Mesenchymal stem cell (in vitro differentiated cells and primary cell): Measurements from ENCODE around the gene GRK2.
A peak's percentile ranks its signal among the peaks of the same experiment; 100 is the strongest.

Experiments
- DNase-seq: peaks from one replicate; pipeline ENCODE4 v3.0.0-alpha.2; 2013
- H2AFZ ChIP-seq: one replicate; pipeline ENCODE4 v1.6.1; 2013; ENCODE audit warnings: low read depth, mild to moderate bottlenecking, control low read depth, inconsistent platforms, low read length, moderate library complexity
- H2AK5ac ChIP-seq: 2 replicates; pipeline ENCODE4 v1.6.1; 2013; ENCODE audit warnings: low read length, moderate library complexity, mild to moderate bottlenecking, inconsistent platforms; ENCODE audit not compliant: severe bottlenecking
- H2BK120ac ChIP-seq: one replicate; pipeline ENCODE4 v1.6.1; 2013; ENCODE audit warnings: low read depth, mild to moderate bottlenecking, inconsistent platforms, low read length, moderate library complexity
- H2BK12ac ChIP-seq, 2 experiments: one replicate each; pipeline ENCODE4 v1.6.1; 2013; ENCODE audit warnings: inconsistent platforms in 2 of 2, low read length in 2 of 2, mild to moderate bottlenecking in 2 of 2, moderate library complexity in 2 of 2, control low read depth in 1 of 2
- H2BK15ac ChIP-seq: one replicate; pipeline ENCODE4 v1.6.1; 2013; ENCODE audit warnings: mild to moderate bottlenecking, low read depth, inconsistent platforms; ENCODE audit not compliant: poor library complexity, severe bottlenecking
- H2BK5ac ChIP-seq: 2 replicates; pipeline ENCODE4 v1.6.1; 2013; ENCODE audit warnings: low read depth, mild to moderate bottlenecking, low read length, control low read depth, inconsistent platforms; ENCODE audit not compliant: poor library complexity, severe bottlenecking
- H3K14ac ChIP-seq, 2 experiments: one replicate each; pipeline ENCODE4 v1.6.1; 2013; ENCODE audit warnings: inconsistent platforms in 2 of 2, low read length in 2 of 2, control low read depth in 1 of 2, mild to moderate bottlenecking in 1 of 2, moderate library complexity in 1 of 2
- H3K18ac ChIP-seq, 2 experiments: one replicate each; pipeline ENCODE4 v1.6.1; 2013; ENCODE audit warnings: inconsistent platforms in 2 of 2, low read length in 2 of 2, control low read depth in 1 of 2, low read depth in 1 of 2, mild to moderate bottlenecking in 1 of 2
- H3K23ac ChIP-seq, 2 experiments: one replicate each; pipeline ENCODE4 v1.6.1; 2013; ENCODE audit warnings: inconsistent platforms in 2 of 2, low read length in 2 of 2, mild to moderate bottlenecking in 2 of 2, moderate library complexity in 2 of 2, control low read depth in 1 of 2
- H3K27ac ChIP-seq: 2 replicates; pipeline ENCODE4 v1.5.1; 2013; ENCODE audit warnings: mild to moderate bottlenecking, moderate library complexity, low read length, control low read depth, inconsistent platforms; ENCODE audit not compliant: poor library complexity, severe bottlenecking
- H3K27me3 ChIP-seq, 2 experiments: 2 replicates each; pipeline versions ENCODE4 v1.6.1 to v1.7.0; 2013; ENCODE audit warnings: low read length in 2 of 2, mild to moderate bottlenecking in 2 of 2, moderate library complexity in 2 of 2, control low read depth in 1 of 2, inconsistent platforms in 1 of 2; ENCODE audit not compliant: control insufficient read depth in 1 of 2, insufficient read depth in 1 of 2
- H3K36me3 ChIP-seq, 2 experiments: 2 replicates each; pipeline versions ENCODE4 v1.6.1 to v1.7.0; 2013; ENCODE audit warnings: low read length in 2 of 2, control low read depth in 1 of 2, inconsistent platforms in 1 of 2, low read depth in 1 of 2, mild to moderate bottlenecking in 1 of 2; ENCODE audit not compliant: insufficient read depth in 2 of 2, control insufficient read depth in 1 of 2
- H3K4ac ChIP-seq, 2 experiments: one replicate each; pipeline ENCODE4 v1.6.1; 2013; ENCODE audit warnings: inconsistent platforms in 2 of 2, low read length in 2 of 2, mild to moderate bottlenecking in 2 of 2, moderate library complexity in 2 of 2, control low read depth in 1 of 2, low read depth in 1 of 2
- H3K4me1 ChIP-seq: 2 replicates; pipeline ENCODE4 v1.6.1; 2013; ENCODE audit warnings: low read depth, low read length, control low read depth; ENCODE audit not compliant: control insufficient read depth, insufficient read depth
- H3K4me2 ChIP-seq: 2 replicates; pipeline ENCODE4 v1.6.1; 2013; ENCODE audit warnings: low read length, mild to moderate bottlenecking, inconsistent platforms; ENCODE audit not compliant: poor library complexity, severe bottlenecking
- H3K4me3 ChIP-seq, 2 experiments: 2 replicates each; pipeline versions ENCODE4 v1.5.1 to v1.7.0; 2013; ENCODE audit warnings: low read length in 2 of 2, mild to moderate bottlenecking in 2 of 2, control low read depth in 1 of 2, low read depth in 1 of 2; ENCODE audit not compliant: insufficient read depth in 1 of 2
- H3K79me1 ChIP-seq: replicated peaks from 2 replicates; pipeline ENCODE4 v1.6.1; 2013; ENCODE audit warnings: mild to moderate bottlenecking, control low read depth, low read length, inconsistent platforms; ENCODE audit not compliant: poor library complexity, severe bottlenecking
- H3K9ac ChIP-seq: 2 replicates; pipeline ENCODE4 v1.7.0; 2013; ENCODE audit warnings: mild to moderate bottlenecking, low read length, moderate library complexity
- H3K9me3 ChIP-seq: 2 replicates; pipeline ENCODE4 v1.7.0; 2013; ENCODE audit warnings: mild to moderate bottlenecking, low read length; ENCODE audit not compliant: control insufficient read depth
- H4K8ac ChIP-seq: one replicate; pipeline ENCODE4 v1.6.1; 2013; ENCODE audit warnings: inconsistent platforms, mild to moderate bottlenecking, low read length, moderate library complexity
- H4K91ac ChIP-seq: one replicate; pipeline ENCODE4 v1.6.1; 2013; ENCODE audit warnings: mild to moderate bottlenecking, low read length, inconsistent platforms
- WGBS: methylation state at CpG from one replicate; pipeline ENCODE4 v1.1.7; 2013; ENCODE audit warnings: mixed read lengths; 5-methylcytosine and 5-hydroxymethylcytosine counted together

Gene GRK2

DNA sequence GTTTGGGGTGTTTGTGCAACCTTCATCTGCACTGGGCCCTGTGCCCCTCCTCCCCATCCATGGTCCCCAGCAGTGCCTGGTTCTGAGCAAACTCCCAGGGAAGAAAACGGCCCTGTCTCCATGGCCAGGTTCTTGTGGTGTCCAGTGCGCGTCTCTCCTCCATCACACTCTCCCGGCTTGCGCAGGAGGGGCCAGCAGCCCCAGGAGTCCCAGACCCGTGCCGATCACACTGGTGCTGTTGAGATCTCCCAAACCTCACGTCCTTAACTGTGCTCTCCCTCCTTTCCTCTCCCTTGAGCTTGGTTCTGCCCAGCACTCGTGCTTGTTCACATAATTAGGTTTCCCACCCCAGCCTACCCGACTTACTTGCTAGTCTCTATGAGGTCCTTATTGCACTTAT is 10.9 kb upstream of the GRK2 start:
- WGBS = 95% methylated on average over 10 of the region's 10 CpGs
- no peaks in the 10 kb centered on the region for H3K27me3 ChIP-seq
- H2AFZ ChIP-seq = no peak overlapping the region
- H2BK120ac ChIP-seq = no peak overlapping the region
- H3K9me3 ChIP-seq = no peaks in the 10 kb centered on the region
- no peak overlapping the region for H3K4me3 ChIP-seq
- no peak overlapping the region for H2AK5ac ChIP-seq
- H3K4ac ChIP-seq = no peak overlapping the region
- no peak overlapping the region for H3K27ac ChIP-seq
- no peak overlapping the region for H2BK5ac ChIP-seq
- DNase-seq = no peak
- H3K79me1 ChIP-seq = peaks cover 33% of the 10 kb centered on the region
- H3K4me1 ChIP-seq = no peaks in the 10 kb centered on the region
- H3K4me2 ChIP-seq = no peak overlapping the region
- H3K36me3 ChIP-seq = peaks cover 61 to 73% of the 10 kb centered on the region in 2 experiments
- H2BK12ac ChIP-seq = no peak overlapping the region
- no peak overlapping the region for H3K18ac ChIP-seq
- H4K91ac ChIP-seq = no peak overlapping the region
- no peak overlapping the region for H3K23ac ChIP-seq
- no peak overlapping the region for H3K9ac ChIP-seq
- peak overlapping the region; percentile 3 for H2BK15ac ChIP-seq
- H4K8ac ChIP-seq = no peak overlapping the region
- no peak overlapping the region for H3K14ac ChIP-seq

- Histone ChIP-seq H2AFZ (no peak overlapping the region), H3K79me1 (peaks cover 29% of the 10 kb centered on the region), H2BK12ac (no peak overlapping the region), H2BK120ac (no peak overlapping the region), H3K23ac (no peak overlapping the region), H3K4me1 (no peaks in the 10 kb centered on the region), H3K27me3 (no peaks in the 10 kb centered on the region), H3K4me3 (no peak overlapping the region), H3K4me2 (no peak overlapping the region), H2BK15ac (no peak overlapping the region), H3K18ac (no peak overlapping the region), H3K36me3 (peaks cover 56 to 68% of the 10 kb centered on the region in 2 experiments), H2BK5ac (no peak overlapping the region), H3K4ac (no peak overlapping the region), H3K9me3 (no peaks in the 10 kb centered on the region), H4K8ac (no peak overlapping the region), H2AK5ac (no peak overlapping the region), H3K27ac (no peak overlapping the region), H4K91ac (peak overlapping the region; percentile 70), H3K9ac (no peak overlapping the region), H3K14ac (no peak overlapping the region)
- no peak for DNase-seq
- 95% methylated on average over 8 of the region's 8 CpGs for WGBS
Observed at GRCh38 chr11:67255864-67256263, 10.4 kb upstream of the GRK2 start.

GRCh38 chr11:67256477-67257135 is 9.7 kb upstream of the GRK2 start:
- Histone ChIP-seq H2BK12ac (no peak overlapping the region), H3K4ac (no peak overlapping the region), H3K23ac (no peak overlapping the region), H3K27me3 (no peaks in the 10 kb centered on the region), H3K79me1 (peaks cover 25% of the 10 kb centered on the region), H3K9ac (no peak overlapping the region), H3K27ac (no peak overlapping the region), H3K9me3 (no peaks in the 10 kb centered on the region), H3K4me1 (peaks cover 3% of the 10 kb centered on the region), H2AFZ (no peak overlapping the region), H4K91ac (no peak overlapping the region), H3K4me3 (no peak overlapping the region), H2BK5ac (no peak overlapping the region), H3K14ac (no peak overlapping the region), H3K18ac (no peak overlapping the region), H2BK15ac (no peak overlapping the region), H4K8ac (no peak overlapping the region), H3K36me3 (peaks cover 56 to 60% of the 10 kb centered on the region in 2 experiments), H2BK120ac (no peak overlapping the region), H3K4me2 (no peak overlapping the region), H2AK5ac (no peak overlapping the region)
- DNase-seq = no peak
- 91% methylated on average over 5 of the region's 5 CpGs for WGBS

- peaks cover 9% of the 10 kb centered on the region for H3K4me1 ChIP-seq
- H3K4me3 ChIP-seq = no peak overlapping the region
- H3K14ac ChIP-seq = no peak overlapping the region
- no peak overlapping the region for H2AK5ac ChIP-seq
- H3K9me3 ChIP-seq = no peaks in the 10 kb centered on the region
- H2BK120ac ChIP-seq = no peak overlapping the region
- WGBS = 86% methylated on average over 5 of the region's 6 CpGs
- no peaks in the 10 kb centered on the region for H3K27me3 ChIP-seq
- H3K23ac ChIP-seq = no peak overlapping the region
- no peak for DNase-seq
- peak overlapping the region in 1 of 2 experiments; percentile 15 for H2BK12ac ChIP-seq
- no peak overlapping the region for H2BK5ac ChIP-seq
- no peak overlapping the region for H3K27ac ChIP-seq
- no peak overlapping the region for H3K4ac ChIP-seq
- no peak overlapping the region for H3K4me2 ChIP-seq
- no peak overlapping the region for H2BK15ac ChIP-seq
- no peak overlapping the region for H4K8ac ChIP-seq
- no peak overlapping the region for H3K18ac ChIP-seq
- H3K9ac ChIP-seq = no peak overlapping the region
- no peak overlapping the region for H2AFZ ChIP-seq
- H4K91ac ChIP-seq = no peak overlapping the region
- H3K36me3 ChIP-seq = peaks cover 22 to 24% of the 10 kb centered on the region in 2 experiments
- peaks cover 12% of the 10 kb centered on the region for H3K79me1 ChIP-seq
Observed at GRCh38 chr11:67260406-67260805, 5.9 kb upstream of the GRK2 start.
